ENCODE measurements around the gene IKZF1. TPM values are rescaled to one million over a fixed set of nuclear protein-coding genes. Genes with fewer than 3 reads are reported as not detected.

Gene IKZF1
- total RNA-seq, 1 experiment from 2014 or later: 0.57 TPM

DNA sequence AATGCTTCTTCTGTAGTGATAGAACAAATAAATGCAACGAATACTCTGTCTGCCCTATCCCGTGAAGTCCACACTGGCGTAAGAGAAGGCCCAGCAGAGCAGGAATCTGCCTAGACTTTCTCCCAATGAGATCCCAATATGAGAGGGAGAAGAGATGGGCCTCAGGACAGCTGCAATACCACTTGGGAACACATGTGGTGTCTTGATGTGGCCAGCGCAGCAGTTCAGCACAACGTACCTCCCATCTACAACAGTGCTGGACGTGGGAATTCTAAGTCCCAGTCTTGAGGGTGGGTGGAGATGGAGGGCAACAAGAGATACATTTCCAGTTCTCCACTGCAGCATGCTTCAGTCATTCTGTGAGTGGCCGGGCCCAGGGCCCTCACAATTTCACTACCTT is 99.9 kb downstream of the IKZF1 start:
- RAD21 ChIA-PET (ENCODE audit: low non-redundant PET in 1 of 2, low total read pairs in 2 of 2, uncharacterized antibody in 2 of 2, unreplicated experiment in 2 of 2): no interaction called here
- H3K79me2 ChIP-seq (ENCODE audit: insufficient read depth, low read length): no peaks in the 10 kb centered on the region
- H3K9ac ChIP-seq (ENCODE audit: low read length): no peak overlapping the region
- H3K4me2 ChIP-seq (ENCODE audit: low read length): no peak overlapping the region
- H3K4me1 ChIP-seq (ENCODE audit: control insufficient read depth in 1 of 2, insufficient read depth in 2 of 2, low read length in 2 of 2): no peaks in the 10 kb centered on the region
- H3K27ac ChIP-seq (ENCODE audit: low read depth, low read length): no peak overlapping the region
- H4K20me1 ChIP-seq (ENCODE audit: insufficient read depth): no peaks in the 10 kb centered on the region
- no peak for DNase-seq (ENCODE audit: low read depth, low spot score)
- H3K9me2 ChIP-seq (ENCODE audit: insufficient read depth): no peaks in the 10 kb centered on the region
- CTCF ChIA-PET: no interaction called here
- ATAC-seq: peak; percentile 84
- intact Hi-C loops (cut with micrococcal nuclease): no loop called here
- H3K36me3 ChIP-seq (ENCODE audit: control insufficient read depth in 1 of 2, insufficient read depth in 2 of 2, low read length in 2 of 2): no peaks in the 10 kb centered on the region
- peaks cover 52% of the 10 kb centered on the region for H3K27me3 ChIP-seq (ENCODE audit: insufficient read depth, low read length)
- BruUV-seq (replicated peaks): no TSS peak
- no peaks in the 10 kb centered on the region for H3K9me3 ChIP-seq (ENCODE audit: control insufficient read depth in 1 of 2, insufficient read depth in 1 of 2, low read depth in 1 of 2, low read length in 2 of 2)
- H3K4me3 ChIP-seq (replicated peaks in 1 of 2; ENCODE audit: low read depth in 1 of 2, low read length in 2 of 2): no peak overlapping the region
- POLR2A ChIA-PET: no interaction called here
- H2AFZ ChIP-seq (ENCODE audit: low read depth, low read length, poor library complexity, severe bottlenecking): no peak overlapping the region
- TF ChIP-seq, protein P1, sequence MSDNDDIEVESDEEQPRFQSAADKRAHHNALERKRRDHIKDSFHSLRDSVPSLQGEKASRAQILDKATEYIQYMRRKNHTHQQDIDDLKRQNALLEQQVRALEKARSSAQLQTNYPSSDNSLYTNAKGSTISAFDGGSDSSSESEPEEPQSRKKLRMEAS (IDR thresholded peaks at IDR 0.05): no peak
- TF ChIP-seq, protein P2, sequence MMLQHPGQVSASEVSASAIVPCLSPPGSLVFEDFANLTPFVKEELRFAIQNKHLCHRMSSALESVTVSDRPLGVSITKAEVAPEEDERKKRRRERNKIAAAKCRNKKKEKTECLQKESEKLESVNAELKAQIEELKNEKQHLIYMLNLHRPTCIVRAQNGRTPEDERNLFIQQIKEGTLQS (IDR thresholded peaks at IDR 0.05): no peak
- no peak for TF ChIP-seq EZH2 (IDR thresholded peaks at IDR 0.05)
- TF ChIP-seq, protein P3, sequence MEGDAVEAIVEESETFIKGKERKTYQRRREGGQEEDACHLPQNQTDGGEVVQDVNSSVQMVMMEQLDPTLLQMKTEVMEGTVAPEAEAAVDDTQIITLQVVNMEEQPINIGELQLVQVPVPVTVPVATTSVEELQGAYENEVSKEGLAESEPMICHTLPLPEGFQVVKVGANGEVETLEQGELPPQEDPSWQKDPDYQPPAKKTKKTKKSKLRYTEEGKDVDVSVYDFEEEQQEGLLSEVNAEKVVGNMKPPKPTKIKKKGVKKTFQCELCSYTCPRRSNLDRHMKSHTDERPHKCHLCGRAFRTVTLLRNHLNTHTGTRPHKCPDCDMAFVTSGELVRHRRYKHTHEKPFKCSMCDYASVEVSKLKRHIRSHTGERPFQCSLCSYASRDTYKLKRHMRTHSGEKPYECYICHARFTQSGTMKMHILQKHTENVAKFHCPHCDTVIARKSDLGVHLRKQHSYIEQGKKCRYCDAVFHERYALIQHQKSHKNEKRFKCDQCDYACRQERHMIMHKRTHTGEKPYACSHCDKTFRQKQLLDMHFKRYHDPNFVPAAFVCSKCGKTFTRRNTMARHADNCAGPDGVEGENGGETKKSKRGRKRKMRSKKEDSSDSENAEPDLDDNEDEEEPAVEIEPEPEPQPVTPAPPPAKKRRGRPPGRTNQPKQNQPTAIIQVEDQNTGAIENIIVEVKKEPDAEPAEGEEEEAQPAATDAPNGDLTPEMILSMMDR (IDR thresholded peaks at IDR 0.05 in 2 of 3, conservative IDR thresholded peaks at IDR 0.05 in 1 of 3; ENCODE audit: borderline replicate concordance in 1 of 3, insufficient read depth in 1 of 3, low read depth in 2 of 3, low read length in 2 of 3): peak in 2 of 3 experiments; percentile 40 to 44; a peak in 3 of 6 replicates

DNA sequence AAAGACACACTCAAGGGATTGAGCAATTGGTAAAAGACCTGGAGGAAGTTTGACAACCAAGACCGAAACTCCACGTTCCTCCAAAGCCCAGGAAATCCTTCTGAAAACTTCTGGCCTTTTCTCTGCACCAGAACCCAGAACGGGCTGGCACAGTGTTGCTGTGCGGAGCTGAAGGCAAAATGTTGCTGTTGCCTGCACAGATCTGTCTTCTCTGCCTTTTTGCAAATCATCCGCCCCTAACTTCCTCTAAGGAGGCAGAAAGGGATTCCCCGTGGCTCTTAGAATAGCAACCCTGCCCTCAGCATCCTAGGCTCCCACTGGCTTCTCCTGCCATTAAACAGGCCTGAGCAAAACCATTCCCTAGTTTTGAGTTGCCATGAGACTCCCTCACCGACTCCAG is 100.7 kb downstream of the IKZF1 start:
- ChIA-PET POLR2A (no interaction called here), RAD21 (ENCODE audit: low non-redundant PET in 1 of 2, low total read pairs in 2 of 2, uncharacterized antibody in 2 of 2, unreplicated experiment in 2 of 2) (no interaction called here), CTCF (no interaction called here)
- peaks cover 52% of the 10 kb centered on the region for H3K27me3 ChIP-seq (ENCODE audit: insufficient read depth, low read length)
- no peak overlapping the region for H3K27ac ChIP-seq (ENCODE audit: low read depth, low read length)
- TF ChIP-seq FOSL1 (IDR thresholded peaks at IDR 0.05; ENCODE audit: low read depth) (no peak), POLR2AphosphoS5 (IDR thresholded peaks at IDR 0.05; ENCODE audit: low read depth, low read length) (no peak), POLR2A (IDR thresholded peaks at IDR 0.05; ENCODE audit: borderline replicate concordance, extremely low read depth, insufficient read depth, insufficient read length) (no peak), SRF (IDR thresholded peaks at IDR 0.05; ENCODE audit: low read depth) (no peak)
- TF ChIP-seq, protein P4, sequence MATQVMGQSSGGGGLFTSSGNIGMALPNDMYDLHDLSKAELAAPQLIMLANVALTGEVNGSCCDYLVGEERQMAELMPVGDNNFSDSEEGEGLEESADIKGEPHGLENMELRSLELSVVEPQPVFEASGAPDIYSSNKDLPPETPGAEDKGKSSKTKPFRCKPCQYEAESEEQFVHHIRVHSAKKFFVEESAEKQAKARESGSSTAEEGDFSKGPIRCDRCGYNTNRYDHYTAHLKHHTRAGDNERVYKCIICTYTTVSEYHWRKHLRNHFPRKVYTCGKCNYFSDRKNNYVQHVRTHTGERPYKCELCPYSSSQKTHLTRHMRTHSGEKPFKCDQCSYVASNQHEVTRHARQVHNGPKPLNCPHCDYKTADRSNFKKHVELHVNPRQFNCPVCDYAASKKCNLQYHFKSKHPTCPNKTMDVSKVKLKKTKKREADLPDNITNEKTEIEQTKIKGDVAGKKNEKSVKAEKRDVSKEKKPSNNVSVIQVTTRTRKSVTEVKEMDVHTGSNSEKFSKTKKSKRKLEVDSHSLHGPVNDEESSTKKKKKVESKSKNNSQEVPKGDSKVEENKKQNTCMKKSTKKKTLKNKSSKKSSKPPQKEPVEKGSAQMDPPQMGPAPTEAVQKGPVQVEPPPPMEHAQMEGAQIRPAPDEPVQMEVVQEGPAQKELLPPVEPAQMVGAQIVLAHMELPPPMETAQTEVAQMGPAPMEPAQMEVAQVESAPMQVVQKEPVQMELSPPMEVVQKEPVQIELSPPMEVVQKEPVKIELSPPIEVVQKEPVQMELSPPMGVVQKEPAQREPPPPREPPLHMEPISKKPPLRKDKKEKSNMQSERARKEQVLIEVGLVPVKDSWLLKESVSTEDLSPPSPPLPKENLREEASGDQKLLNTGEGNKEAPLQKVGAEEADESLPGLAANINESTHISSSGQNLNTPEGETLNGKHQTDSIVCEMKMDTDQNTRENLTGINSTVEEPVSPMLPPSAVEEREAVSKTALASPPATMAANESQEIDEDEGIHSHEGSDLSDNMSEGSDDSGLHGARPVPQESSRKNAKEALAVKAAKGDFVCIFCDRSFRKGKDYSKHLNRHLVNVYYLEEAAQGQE (IDR thresholded peaks at IDR 0.05; ENCODE audit: low read depth): no peak
- TF ChIP-seq, protein P1 (IDR thresholded peaks at IDR 0.05): no peak
- H4K20me1 ChIP-seq (ENCODE audit: insufficient read depth): no peaks in the 10 kb centered on the region
- no peaks in the 10 kb centered on the region for H3K4me1 ChIP-seq (ENCODE audit: control insufficient read depth in 1 of 2, insufficient read depth in 2 of 2, low read length in 2 of 2)
- DNase-seq (ENCODE audit: low read depth, low spot score) (no peak), ATAC-seq (no peak)
- H3K36me3 ChIP-seq (ENCODE audit: control insufficient read depth in 1 of 2, insufficient read depth in 2 of 2, low read length in 2 of 2): no peaks in the 10 kb centered on the region
- intact Hi-C loops (cut with micrococcal nuclease): no loop called here
- H3K4me2 ChIP-seq (ENCODE audit: low read length): no peak overlapping the region
- H3K4me3 ChIP-seq (replicated peaks in 1 of 2; ENCODE audit: low read depth in 1 of 2, low read length in 2 of 2): no peak overlapping the region
- H2AFZ ChIP-seq (ENCODE audit: low read depth, low read length, poor library complexity, severe bottlenecking): no peak overlapping the region
- H3K79me2 ChIP-seq (ENCODE audit: insufficient read depth, low read length): no peaks in the 10 kb centered on the region
- H3K9me2 ChIP-seq (ENCODE audit: insufficient read depth): no peaks in the 10 kb centered on the region
- no TSS peak for BruUV-seq (replicated peaks)
- H3K9me3 ChIP-seq (ENCODE audit: control insufficient read depth in 1 of 2, insufficient read depth in 1 of 2, low read depth in 1 of 2, low read length in 2 of 2): no peaks in the 10 kb centered on the region
- H3K9ac ChIP-seq (ENCODE audit: low read length): no peak overlapping the region
